ENCODE data around the gene DCC.

The DCC gene

GRCh38 chr18:52367953-52368742, 28.2 kb downstream of the DCC start:
- Mint-ChIP-seq H3K36me3 (no peaks in the 10 kb centered on the region), H3K9me3 (peaks cover 1% of the 10 kb centered on the region), H3K27me3 (peaks cover 5% of the 10 kb centered on the region), H3K27ac (no peak overlapping the region), H3K4me1 (no peaks in the 10 kb centered on the region), H3K4me3 (no peak overlapping the region)
- no peak for DNase-seq (ENCODE audit: low spot score in 2 of 2)
- ATAC-seq (ENCODE audit: low read depth) = no peak

GRCh38 chr18:52370841-52371240, 30.8 kb downstream of the DCC start:
- Mint-ChIP-seq H3K4me3 (no peak overlapping the region), H3K4me1 (no peaks in the 10 kb centered on the region), H3K9me3 (peaks cover 1% of the 10 kb centered on the region), H3K27ac (no peak overlapping the region), H3K36me3 (no peaks in the 10 kb centered on the region), H3K27me3 (peaks cover 5% of the 10 kb centered on the region)
- DNase-seq (ENCODE audit: low spot score in 2 of 2) (no peak), ATAC-seq (ENCODE audit: low read depth) (no peak)

GRCh38 chr18:52376104-52376503, 36.1 kb downstream of the DCC start:
- Mint-ChIP-seq H3K27me3 (no peaks in the 10 kb centered on the region), H3K36me3 (no peaks in the 10 kb centered on the region), H3K4me1 (no peaks in the 10 kb centered on the region), H3K27ac (no peak overlapping the region), H3K9me3 (no peaks in the 10 kb centered on the region), H3K4me3 (no peak overlapping the region)
- DNase-seq (ENCODE audit: low spot score in 2 of 2) (no peak), ATAC-seq (ENCODE audit: low read depth) (no peak)

GRCh38 chr18:52377094-52377493, 37.1 kb downstream of the DCC start:
- H3K4me1 Mint-ChIP-seq = no peaks in the 10 kb centered on the region
- no peak overlapping the region for H3K4me3 Mint-ChIP-seq
- ATAC-seq (ENCODE audit: low read depth) = no peak
- no peaks in the 10 kb centered on the region for H3K36me3 Mint-ChIP-seq
- no peaks in the 10 kb centered on the region for H3K9me3 Mint-ChIP-seq
- DNase-seq (ENCODE audit: low spot score in 2 of 2) = no peak
- H3K27me3 Mint-ChIP-seq = no peaks in the 10 kb centered on the region
- no peak overlapping the region for H3K27ac Mint-ChIP-seq

GRCh38 chr18:52386306-52386705, 46.3 kb downstream of the DCC start:
- Mint-ChIP-seq H3K9me3 (no peaks in the 10 kb centered on the region), H3K36me3 (no peaks in the 10 kb centered on the region), H3K4me1 (no peaks in the 10 kb centered on the region), H3K27ac (no peak overlapping the region), H3K27me3 (no peaks in the 10 kb centered on the region), H3K4me3 (no peak overlapping the region)
- DNase-seq (ENCODE audit: low spot score in 2 of 2) (no peak), ATAC-seq (ENCODE audit: low read depth) (no peak)

- H3K4me1 Mint-ChIP-seq = no peaks in the 10 kb centered on the region
- H3K4me3 Mint-ChIP-seq = no peak overlapping the region
- H3K9me3 Mint-ChIP-seq = no peaks in the 10 kb centered on the region
- ATAC-seq (ENCODE audit: low read depth) (no peak), DNase-seq (ENCODE audit: low spot score in 2 of 2) (no peak)
- H3K36me3 Mint-ChIP-seq = no peaks in the 10 kb centered on the region
- H3K27me3 Mint-ChIP-seq = no peaks in the 10 kb centered on the region
- H3K27ac Mint-ChIP-seq = no peak overlapping the region
Observed at GRCh38 chr18:52387175-52387574, 47.2 kb downstream of the DCC start.

GRCh38 chr18:52391810-52392559, 52.0 kb downstream of the DCC start:
- DNase-seq (ENCODE audit: low spot score in 2 of 2) (no peak), ATAC-seq (ENCODE audit: low read depth) (no peak)
- H3K27ac Mint-ChIP-seq = no peak overlapping the region
- no peaks in the 10 kb centered on the region for H3K27me3 Mint-ChIP-seq
- no peaks in the 10 kb centered on the region for H3K9me3 Mint-ChIP-seq
- no peaks in the 10 kb centered on the region for H3K4me1 Mint-ChIP-seq
- no peak overlapping the region for H3K4me3 Mint-ChIP-seq
- H3K36me3 Mint-ChIP-seq = no peaks in the 10 kb centered on the region

- no peaks in the 10 kb centered on the region for H3K9me3 Mint-ChIP-seq
- ATAC-seq (ENCODE audit: low read depth) (no peak), DNase-seq (ENCODE audit: low spot score in 2 of 2) (no peak)
- no peaks in the 10 kb centered on the region for H3K36me3 Mint-ChIP-seq
- H3K4me1 Mint-ChIP-seq = no peaks in the 10 kb centered on the region
- no peak overlapping the region for H3K4me3 Mint-ChIP-seq
- H3K27me3 Mint-ChIP-seq = no peaks in the 10 kb centered on the region
- H3K27ac Mint-ChIP-seq = no peak overlapping the region
Observed at GRCh38 chr18:52394602-52395001, 54.6 kb downstream of the DCC start.

- H3K27me3 Mint-ChIP-seq = no peaks in the 10 kb centered on the region
- H3K27ac Mint-ChIP-seq = no peak overlapping the region
- H3K4me1 Mint-ChIP-seq = no peaks in the 10 kb centered on the region
- no peaks in the 10 kb centered on the region for H3K9me3 Mint-ChIP-seq
- ATAC-seq (ENCODE audit: low read depth) (no peak), DNase-seq (ENCODE audit: low spot score in 2 of 2) (no peak)
- no peak overlapping the region for H3K4me3 Mint-ChIP-seq
- H3K36me3 Mint-ChIP-seq = no peaks in the 10 kb centered on the region
Observed at GRCh38 chr18:52395146-52395852, 55.3 kb downstream of the DCC start.

GRCh38 chr18:52401236-52401635, 61.2 kb downstream of the DCC start:
- Mint-ChIP-seq H3K9me3 (no peaks in the 10 kb centered on the region), H3K27me3 (no peaks in the 10 kb centered on the region), H3K4me1 (no peaks in the 10 kb centered on the region), H3K27ac (no peak overlapping the region), H3K36me3 (no peaks in the 10 kb centered on the region), H3K4me3 (no peak overlapping the region)
- DNase-seq (ENCODE audit: low spot score in 2 of 2) (no peak), ATAC-seq (ENCODE audit: low read depth) (no peak)

GRCh38 chr18:52402814-52403213, 62.8 kb downstream of the DCC start:
- Mint-ChIP-seq H3K36me3 (no peaks in the 10 kb centered on the region), H3K27me3 (no peaks in the 10 kb centered on the region), H3K4me1 (no peaks in the 10 kb centered on the region), H3K27ac (no peak overlapping the region), H3K4me3 (no peak overlapping the region), H3K9me3 (no peaks in the 10 kb centered on the region)
- DNase-seq (ENCODE audit: low spot score in 2 of 2) (no peak), ATAC-seq (ENCODE audit: low read depth) (no peak)

- Mint-ChIP-seq H3K9me3 (no peaks in the 10 kb centered on the region), H3K27me3 (no peaks in the 10 kb centered on the region), H3K27ac (no peak overlapping the region), H3K36me3 (no peaks in the 10 kb centered on the region), H3K4me3 (no peak overlapping the region), H3K4me1 (no peaks in the 10 kb centered on the region)
- DNase-seq (ENCODE audit: low spot score in 2 of 2) = no peak
- ATAC-seq (ENCODE audit: low read depth) = no peak
Observed at GRCh38 chr18:52403291-52404021, 63.5 kb downstream of the DCC start.

- DNase-seq (ENCODE audit: low spot score in 2 of 2) (no peak), ATAC-seq (ENCODE audit: low read depth) (no peak)
- Mint-ChIP-seq H3K4me1 (no peaks in the 10 kb centered on the region), H3K4me3 (no peak overlapping the region), H3K9me3 (no peaks in the 10 kb centered on the region), H3K27me3 (no peaks in the 10 kb centered on the region), H3K36me3 (no peaks in the 10 kb centered on the region), H3K27ac (no peak overlapping the region)
Observed at GRCh38 chr18:52408800-52409302, 68.9 kb downstream of the DCC start.

- no peak for DNase-seq (ENCODE audit: low spot score in 2 of 2)
- Mint-ChIP-seq H3K36me3 (no peaks in the 10 kb centered on the region), H3K4me3 (no peak overlapping the region)
Observed at GRCh38 chr18:52409727-52410126, 69.7 kb downstream of the DCC start.

More at GRCh38 chr18:52409727-52410126, 69.7 kb downstream of the DCC start:
- Mint-ChIP-seq H3K27me3 (no peaks in the 10 kb centered on the region), H3K4me1 (no peaks in the 10 kb centered on the region), H3K27ac (no peak overlapping the region), H3K9me3 (no peaks in the 10 kb centered on the region)
- ATAC-seq (ENCODE audit: low read depth) = no peak
